Measurements from ENCODE around the gene DSG3.

DNA sequence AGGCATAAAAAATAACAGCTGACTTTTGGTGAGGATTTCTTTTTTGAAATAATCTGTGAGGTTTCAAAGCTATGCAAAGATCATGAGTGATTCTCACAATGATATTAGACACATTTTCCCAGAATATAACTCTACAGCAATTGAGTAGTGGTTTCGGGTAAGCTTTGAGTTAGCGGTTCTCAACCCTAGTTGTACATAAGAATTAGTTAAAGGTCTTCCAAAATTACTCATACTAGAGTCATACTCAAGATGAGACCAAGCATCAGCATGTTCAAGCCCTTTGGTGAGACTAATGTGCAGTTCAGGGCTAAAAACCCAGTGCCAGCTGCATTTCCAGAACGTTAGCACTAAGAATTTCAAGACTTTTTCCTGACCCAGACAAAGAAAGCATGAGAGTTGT is 39.9 kb upstream of the DSG3 start:
- TF ChIP-seq POLR2A (IDR thresholded peaks at IDR 0.05), result no peak
- TF ChIP-seq, protein P1, sequence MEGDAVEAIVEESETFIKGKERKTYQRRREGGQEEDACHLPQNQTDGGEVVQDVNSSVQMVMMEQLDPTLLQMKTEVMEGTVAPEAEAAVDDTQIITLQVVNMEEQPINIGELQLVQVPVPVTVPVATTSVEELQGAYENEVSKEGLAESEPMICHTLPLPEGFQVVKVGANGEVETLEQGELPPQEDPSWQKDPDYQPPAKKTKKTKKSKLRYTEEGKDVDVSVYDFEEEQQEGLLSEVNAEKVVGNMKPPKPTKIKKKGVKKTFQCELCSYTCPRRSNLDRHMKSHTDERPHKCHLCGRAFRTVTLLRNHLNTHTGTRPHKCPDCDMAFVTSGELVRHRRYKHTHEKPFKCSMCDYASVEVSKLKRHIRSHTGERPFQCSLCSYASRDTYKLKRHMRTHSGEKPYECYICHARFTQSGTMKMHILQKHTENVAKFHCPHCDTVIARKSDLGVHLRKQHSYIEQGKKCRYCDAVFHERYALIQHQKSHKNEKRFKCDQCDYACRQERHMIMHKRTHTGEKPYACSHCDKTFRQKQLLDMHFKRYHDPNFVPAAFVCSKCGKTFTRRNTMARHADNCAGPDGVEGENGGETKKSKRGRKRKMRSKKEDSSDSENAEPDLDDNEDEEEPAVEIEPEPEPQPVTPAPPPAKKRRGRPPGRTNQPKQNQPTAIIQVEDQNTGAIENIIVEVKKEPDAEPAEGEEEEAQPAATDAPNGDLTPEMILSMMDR (IDR thresholded peaks at IDR 0.05), result no peak

All from stomach (tissue), 4 donors.